ENCODE results near the gene COL13A1. TPM values are rescaled to one million over a fixed set of nuclear protein-coding genes. Genes with fewer than 3 reads are reported as not detected.

COL13A1 gene
- total RNA-seq, 4 donors from 2014 or later = 0.30 to 2.0 (median 0.86) TPM

- 75 to 89% methylated on average over 3 of the region's 3 CpGs for WGBS, 2 donors
- DNase-seq (ENCODE audit: low spot score in 2 of 2) = no peak
Measured at GRCh38 chr10:69936091-69936490, 134.4 kb downstream of the COL13A1 start.

GRCh38 chr10:69938541-69938991 is 136.9 kb downstream of the COL13A1 start:
- 58 to 63% methylated on average over 5 of the region's 5 CpGs for WGBS, 2 donors
- no peaks in the 10 kb centered on the region for H3K27me3 ChIP-seq
- no peaks in the 10 kb centered on the region for H3K36me3 ChIP-seq
- no peaks in the 10 kb centered on the region for H3K4me1 ChIP-seq
- no peak overlapping the region for H3K4me3 ChIP-seq
- TF ChIP-seq EP300 (IDR thresholded peaks at IDR 0.05) (no peak), CTCF (IDR thresholded peaks at IDR 0.05) (no peak), POLR2A (IDR thresholded peaks at IDR 0.05) (no peak)
- H3K27ac ChIP-seq = no peak overlapping the region
- DNase-seq (ENCODE audit: low spot score in 2 of 2) = no peak
- H3K9me3 ChIP-seq = peaks cover 0 to 12% (median 0%) of the 10 kb centered on the region in 4 donors

More at GRCh38 chr10:69936091-69936490, 134.4 kb downstream of the COL13A1 start:
- H3K9me3 ChIP-seq = peaks cover 0 to 3% (median 0%) of the 10 kb centered on the region in 4 donors
- no peaks in the 10 kb centered on the region for H3K4me1 ChIP-seq
- H3K27ac ChIP-seq = no peak overlapping the region
- H3K36me3 ChIP-seq = no peaks in the 10 kb centered on the region
- no peak for TF ChIP-seq EP300 (IDR thresholded peaks at IDR 0.05)
- TF ChIP-seq POLR2A (IDR thresholded peaks at IDR 0.05) = no peak
- no peak for TF ChIP-seq CTCF (IDR thresholded peaks at IDR 0.05)
- H3K4me3 ChIP-seq = no peak overlapping the region
- no peaks in the 10 kb centered on the region for H3K27me3 ChIP-seq

GRCh38 chr10:69939061-69939460 is 137.4 kb downstream of the COL13A1 start:
- Histone ChIP-seq H3K27me3 (no peaks in the 10 kb centered on the region), H3K4me1 (no peaks in the 10 kb centered on the region), H3K4me3 (no peak overlapping the region), H3K9me3 (peaks cover 0 to 12% (median 0%) of the 10 kb centered on the region in 4 donors), H3K27ac (no peak overlapping the region), H3K36me3 (no peaks in the 10 kb centered on the region)
- 77 to 83% methylated on average over 3 of the region's 3 CpGs for WGBS, 2 donors
- no peak for DNase-seq (ENCODE audit: low spot score in 2 of 2)
- peak; percentile 32 to 50 for TF ChIP-seq EP300 (IDR thresholded peaks at IDR 0.05)
- no peak for TF ChIP-seq CTCF (IDR thresholded peaks at IDR 0.05)

GRCh38 chr10:69939481-69939880 is 137.8 kb downstream of the COL13A1 start:
- Histone ChIP-seq H3K36me3 (no peaks in the 10 kb centered on the region), H3K27ac (no peak overlapping the region), H3K4me3 (no peak overlapping the region), H3K27me3 (no peaks in the 10 kb centered on the region), H3K9me3 (peaks cover 0 to 12% (median 0%) of the 10 kb centered on the region in 4 donors), H3K4me1 (no peaks in the 10 kb centered on the region)
- 61 to 75% methylated on average over 4 of the region's 4 CpGs for WGBS, 2 donors
- peak in 1 of 2 donors; percentile 3 for TF ChIP-seq EP300 (IDR thresholded peaks at IDR 0.05)
- TF ChIP-seq CTCF (IDR thresholded peaks at IDR 0.05) = no peak
- TF ChIP-seq POLR2A (IDR thresholded peaks at IDR 0.05) = no peak
- no peak for DNase-seq (ENCODE audit: low spot score in 2 of 2)

- peaks cover 0 to 12% (median 0%) of the 10 kb centered on the region in 4 donors for H3K9me3 ChIP-seq
- H3K4me3 ChIP-seq = no peak overlapping the region
- H3K27me3 ChIP-seq = no peaks in the 10 kb centered on the region
- H3K4me1 ChIP-seq = no peaks in the 10 kb centered on the region
- H3K36me3 ChIP-seq = no peaks in the 10 kb centered on the region
- no peak overlapping the region for H3K27ac ChIP-seq
- 95 to 96% methylated on average over 10 to 11 of the region's 11 CpGs for WGBS, 2 donors
- no peak for TF ChIP-seq EP300 (IDR thresholded peaks at IDR 0.05)
- TF ChIP-seq CTCF (IDR thresholded peaks at IDR 0.05) = no peak
- no peak for TF ChIP-seq POLR2A (IDR thresholded peaks at IDR 0.05)
- no peak for DNase-seq (ENCODE audit: low spot score in 2 of 2)
Measured at GRCh38 chr10:69941730-69942129, 140.0 kb downstream of the COL13A1 start.
